Heart left ventricle (tissue), 16 donors: ENCODE measurements around the gene MYO7A. TPM values are rescaled to one million over a fixed set of nuclear protein-coding genes. Genes with fewer than 3 reads are reported as not detected.

Source experiments
- ATAC-seq, 4 donors: fragments of 200-7000 bp; cut with Tn5 transposase; one replicate each; pipeline ENCODE4 v1.9.1; 2020 to 2022; ENCODE audit warnings: moderate library complexity in 4 of 4, mild to moderate bottlenecking in 3 of 4, moderate number of reproducible peaks in 1 of 4
- DNase-seq, 5 donors: peaks; one replicate each; pipeline ENCODE4 v3.0.0-alpha.2; 2020
- H3K27ac ChIP-seq, 12 donors: fragments of 200-600 bp; sonication (generic) in 4 of 12; one replicate each; pipeline versions ENCODE4 v1.5.0 to v1.8.0; 2016 to 2022; ENCODE audit warnings: mild to moderate bottlenecking in 2 of 12
- H3K27me3 ChIP-seq, 9 donors: fragments of 200-600 bp; sonication (generic) in 2 of 9; one replicate each; pipeline versions ENCODE4 v1.5.1 to v1.8.0; 2016 to 2022; ENCODE audit warnings: mild to moderate bottlenecking in 3 of 9
- H3K36me3 ChIP-seq, 9 donors: fragments of 200-600 bp; sonication (generic) in 2 of 9; one replicate each; pipeline versions ENCODE4 v1.5.0 to v1.8.0; 2018 to 2022; ENCODE audit warnings: mild to moderate bottlenecking in 2 of 9
- H3K4me1 ChIP-seq, 12 donors: fragments of 200-600 bp; sonication (generic) in 4 of 12; one replicate each; pipeline versions ENCODE4 v1.5.0 to v1.8.0; 2016 to 2022; ENCODE audit warnings: mild to moderate bottlenecking in 3 of 12
- H3K4me3 ChIP-seq, 12 donors: fragments of 200-600 bp; sonication (generic) in 4 of 12; one replicate each; pipeline versions ENCODE4 v1.5.0 to v1.8.0; 2017 to 2022; ENCODE audit warnings: mild to moderate bottlenecking in 9 of 12, moderate library complexity in 4 of 12
- H3K9me3 ChIP-seq, 12 donors: fragments of 200-600 bp; sonication (generic) in 4 of 12; one replicate each; pipeline versions ENCODE4 v1.5.0 to v1.8.0; 2016 to 2022; ENCODE audit warnings: mild to moderate bottlenecking in 1 of 12
- CTCF ChIP-seq, 12 donors: fragments of 200-600 bp; sonication (generic) in 4 of 12; IDR thresholded peaks; one replicate each; pipeline versions ENCODE4 v1.5.0 to v1.8.0; 2018 to 2022; ENCODE audit warnings: antibody characterized with exemption in 12 of 12, mild to moderate bottlenecking in 5 of 12
- POLR2A ChIP-seq, 2 donors: fragments of 450-650 bp; IDR thresholded peaks; one replicate each; pipeline ENCODE4 v1.6.1; 2017; ENCODE audit warnings: antibody characterized with exemption in 2 of 2, mild to moderate bottlenecking in 2 of 2, moderate library complexity in 2 of 2
- WGBS, 4 donors: extraction: QIAGEN DNeasy Blood & Tissue Kit in 2 of 4; methylation state at CpG; one replicate each; pipeline versions ENCODE4 v1.1.5 to v1.1.7; 2013 to 2018; 5-methylcytosine and 5-hydroxymethylcytosine counted together
- intact Hi-C, 10 donors: fragments of 100-400 bp; cut with DNase I; formaldehyde crosslinking; loops; one replicate each; pipeline versions ENCODE4 v1.11.1 to v1.14.2; 2022
- polyA plus RNA-seq, 2 donors: library from polyadenylated mRNA; stranded (reverse); fragments of 200-250 nt; gene quantifications; one replicate each; pipeline ENCODE4 v1.2.3, GENCODE V29; 2013
- total RNA-seq, 9 donors: library from RNA; depleted of rRNA in 2 of 9; stranded (reverse); fragments of >200 nt in 2 of 9; fragmentation: NEBNext Ultra II Directional in 3 of 9; extraction: Animal tissue kit (Norgen Biotek cat#: 25700) in 3 of 9; gene quantifications; one replicate each; pipeline versions ENCODE4 v1.1.0 to v1.2.4, GENCODE V29; 2016 to 2023
- donor health status: ischemic (EF 13 %, LVEDD 7.1; RV severe dilation, severe dysfunction).
- donor health status: healthy with polysubstance abuse.
- donor health status: DM: no; HTN: yes; CAD: no.
- donor health status: DM: no; HTN: no; CAD: no.
- donor health status: ischemic (EF 25% LVEDD 6.9; RV normal size, moderate dysfunction).
- donor health status: ischemic (EF 25% LVEDD 5.7; RV mildly dilated, moderate dysfunction).
- donor health status: healthy.
- donor health status: DM: yes; HTN: yes; CAD: no.
- donor health status: ischemic (EF 35%, LVEDD 5.7; RV mildly dilated, moderate dysfunction).
- donor health status: nonischemic (EF 11% LVEDD 7.7; RV severe dilation, severe dysfunction).
- donor health status: DM: yes; HTN: yes; CAD: no.
- donor health status: PGD.
- donor health status: ischemic (EF 29% LVEDD 5.4; RV normal size, mild dysfunction).
- donor health status: nonischemic (EF 23%, LVEDD 6.1; RV moderate dilation, normal function).

MYO7A gene
- total and polyA plus RNA-seq, 11 donors, result 1.0 to 17.1 (median 2.7) TPM

- ATAC-seq (peak; percentile 55 to 71 (median 66)), DNase-seq (peak; percentile 44 to 76 (median 63))
- intact Hi-C loops, result loop anchor here in 9 of 10 donors (1.0 to 10.0 kb wide), 6 partner anchors 61 to 421 kb away; no protein-coding TSS in a partner anchor
- Histone ChIP-seq H3K9me3 (no peaks in the 10 kb centered on the region), H3K27me3 (peaks cover 0 to 9% (median 0%) of the 10 kb centered on the region in 9 donors), H3K4me3 (peak overlapping the region; percentile 1 to 60 (median 45)), H3K36me3 (peaks cover 0 to 6% (median 0%) of the 10 kb centered on the region in 9 donors), H3K27ac (peak overlapping the region in 3 of 12 donors; percentile 9 to 35 (median 25)), H3K4me1 (peaks cover 0 to 41% (median 26%) of the 10 kb centered on the region in 12 donors)
- 4 to 8% (median 5%) methylated on average over 16 to 27 of the region's 27 CpGs for WGBS, 4 donors
- TF ChIP-seq POLR2A (IDR thresholded peaks at IDR 0.05) (no peak), CTCF (IDR thresholded peaks at IDR 0.05) (peak; percentile 96 to 100 (median 99))
Observed at GRCh38 chr11:77127235-77127911, 673 bp upstream of the MYO7A start.

- peak in 1 of 5 donors; percentile 39 for DNase-seq
- Histone ChIP-seq H3K4me3 (no peak overlapping the region), H3K9me3 (no peaks in the 10 kb centered on the region), H3K36me3 (no peaks in the 10 kb centered on the region), H3K4me1 (peaks cover 0 to 41% (median 26%) of the 10 kb centered on the region in 12 donors), H3K27me3 (peaks cover 0 to 9% (median 0%) of the 10 kb centered on the region in 9 donors), H3K27ac (no peak overlapping the region)
- WGBS, 4 donors, result 87 to 97% (median 91%) methylated on average over 10 to 11 of the region's 11 CpGs
- no peak for ATAC-seq
- intact Hi-C loops, result loop anchor here in 8 of 10 donors (2.0 to 10.0 kb wide), 4 partner anchors 52 to 418 kb away; no protein-coding TSS in a partner anchor
- TF ChIP-seq POLR2A (IDR thresholded peaks at IDR 0.05), result no peak
- TF ChIP-seq CTCF (IDR thresholded peaks at IDR 0.05), result no peak
Observed at GRCh38 chr11:77129069-77129841, 1.2 kb downstream of the MYO7A start.

- Histone ChIP-seq H3K27me3 (peaks cover 0 to 9% (median 0%) of the 10 kb centered on the region in 9 donors), H3K9me3 (no peaks in the 10 kb centered on the region), H3K4me1 (peaks cover 0 to 41% (median 26%) of the 10 kb centered on the region in 12 donors), H3K36me3 (no peaks in the 10 kb centered on the region), H3K27ac (peak overlapping the region in 4 of 12 donors; percentile 20 to 57 (median 34)), H3K4me3 (no peak overlapping the region)
- intact Hi-C loops, result loop anchor here in 8 of 10 donors (2.0 to 10.0 kb wide), 4 partner anchors 51 to 417 kb away; no protein-coding TSS in a partner anchor
- no peak for ATAC-seq
- WGBS, 4 donors, result 83 to 93% (median 88%) methylated on average over 10 to 11 of the region's 11 CpGs
- TF ChIP-seq CTCF (IDR thresholded peaks at IDR 0.05), result no peak
- peak in 1 of 5 donors; percentile 48 for DNase-seq
Observed at GRCh38 chr11:77129842-77130756, 2.1 kb downstream of the MYO7A start.
